GM21381 (cell line): ENCODE measurements around the gene HNRNPL.

Experiments
- ATAC-seq: cut with Tn5 transposase; IDR thresholded peaks from one replicate; pipeline ENCODE4 v1.9.1; 2021; ENCODE audit warnings: mild to moderate bottlenecking, moderate library complexity; ENCODE audit not compliant: unreplicated experiment

The HNRNPL gene

DNA sequence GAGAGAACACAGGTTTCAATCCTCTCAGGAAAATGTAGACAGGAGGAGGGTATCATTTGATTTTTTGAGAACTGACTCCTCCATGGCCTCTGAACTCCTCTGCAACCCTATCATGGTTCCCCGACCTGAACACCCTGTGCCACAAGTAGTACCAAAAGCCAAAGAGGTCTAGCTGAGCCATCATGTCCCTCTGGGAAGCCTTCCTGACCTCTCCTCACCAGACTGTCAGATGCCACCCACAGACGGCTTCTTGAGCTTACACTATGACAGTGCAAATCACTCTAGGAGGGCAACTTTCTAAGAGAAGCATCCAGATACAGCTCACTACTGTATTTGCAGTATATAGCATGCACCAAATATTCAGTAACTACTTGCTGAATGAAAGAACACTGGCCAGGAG is 3.7 kb downstream of the HNRNPL start:
- no peak for ATAC-seq

DNA sequence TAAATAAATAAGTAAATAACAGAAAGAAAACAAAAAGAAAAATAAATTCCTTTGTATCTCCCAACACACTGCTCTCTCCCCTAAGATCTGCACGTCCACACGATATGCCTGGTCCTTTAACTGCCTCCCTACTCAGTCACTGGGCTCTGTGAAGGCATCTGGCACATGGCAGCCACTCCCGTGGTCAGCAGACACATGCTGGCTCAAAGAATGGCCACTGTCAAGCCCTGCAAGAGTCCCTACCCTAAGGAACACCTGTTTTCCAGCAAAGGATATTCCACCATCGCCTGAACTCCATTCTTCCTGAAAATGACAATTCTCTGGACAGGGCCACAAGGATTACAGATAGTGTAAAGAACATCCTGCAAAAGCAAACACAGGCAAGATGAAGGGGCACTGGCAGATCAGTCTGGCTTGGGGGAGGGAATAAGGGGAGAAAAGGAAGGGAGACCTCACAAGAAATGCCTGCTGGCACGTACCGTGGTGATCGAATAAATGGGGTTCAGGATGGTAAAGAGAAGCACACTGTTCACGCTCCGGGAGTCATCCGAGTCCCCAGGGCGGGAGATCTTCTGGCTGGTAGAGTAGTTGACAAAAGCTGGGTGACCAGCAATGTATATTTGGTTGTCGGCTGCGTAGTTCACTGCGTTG is 4.3 kb downstream of the HNRNPL start:
- no peak for ATAC-seq

DNA sequence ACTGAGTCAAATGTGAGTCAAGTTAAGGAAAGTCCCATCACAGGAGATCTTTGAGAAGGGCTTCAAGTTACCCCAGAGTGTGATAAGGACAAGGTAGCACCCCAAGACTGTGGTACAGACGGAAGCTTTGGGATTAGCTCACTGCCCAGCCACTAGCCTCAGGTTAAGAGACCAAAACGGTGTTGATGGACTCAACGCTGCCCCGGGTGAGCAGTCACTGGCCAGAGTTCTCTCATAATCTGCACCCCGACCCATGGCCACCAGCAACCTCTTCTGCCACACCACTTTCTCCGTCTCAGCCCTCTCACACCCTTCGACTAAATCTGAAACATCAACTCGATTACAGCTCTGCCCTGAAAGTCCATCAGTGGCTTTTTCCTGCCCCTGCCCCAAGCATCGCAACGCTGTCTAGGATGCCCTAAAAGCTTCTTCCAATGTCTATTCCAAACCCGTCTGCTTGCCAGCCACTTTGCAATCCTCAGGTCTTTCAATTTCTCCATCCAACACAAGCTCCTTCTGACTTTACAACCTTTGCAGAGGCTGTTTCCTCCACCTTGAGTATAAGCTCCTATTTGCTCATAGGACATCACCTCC is 5.6 kb downstream of the HNRNPL start:
- no peak for ATAC-seq

DNA sequence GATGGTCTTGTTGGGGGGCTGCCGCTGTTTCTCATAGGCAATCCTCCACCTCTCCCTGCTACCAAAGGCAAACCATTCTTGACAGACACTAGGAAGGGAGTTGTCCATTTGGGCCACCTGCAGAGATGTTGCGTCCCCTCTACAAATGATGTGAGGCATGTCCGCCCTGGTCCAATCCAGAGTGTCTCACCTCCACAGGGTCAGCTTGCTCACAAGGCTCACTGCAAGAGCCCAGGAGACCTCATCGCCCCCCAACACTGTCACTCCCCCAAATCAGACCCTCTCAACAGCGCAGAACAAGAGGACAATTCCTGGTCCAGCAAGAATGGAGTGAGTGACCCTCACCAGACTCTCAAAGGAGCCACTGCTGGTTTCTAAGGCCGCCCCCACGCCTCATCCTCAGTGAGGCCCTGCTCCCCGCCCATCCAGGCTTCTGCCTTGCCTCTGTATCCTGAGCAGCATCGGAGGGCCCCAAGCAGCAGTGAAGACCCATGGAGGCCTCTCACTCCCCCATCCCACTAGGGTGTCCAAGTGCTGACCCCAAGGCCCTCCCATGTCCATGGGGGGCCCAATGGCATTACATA is 6.5 kb downstream of the HNRNPL start:
- ATAC-seq, result no peak

DNA sequence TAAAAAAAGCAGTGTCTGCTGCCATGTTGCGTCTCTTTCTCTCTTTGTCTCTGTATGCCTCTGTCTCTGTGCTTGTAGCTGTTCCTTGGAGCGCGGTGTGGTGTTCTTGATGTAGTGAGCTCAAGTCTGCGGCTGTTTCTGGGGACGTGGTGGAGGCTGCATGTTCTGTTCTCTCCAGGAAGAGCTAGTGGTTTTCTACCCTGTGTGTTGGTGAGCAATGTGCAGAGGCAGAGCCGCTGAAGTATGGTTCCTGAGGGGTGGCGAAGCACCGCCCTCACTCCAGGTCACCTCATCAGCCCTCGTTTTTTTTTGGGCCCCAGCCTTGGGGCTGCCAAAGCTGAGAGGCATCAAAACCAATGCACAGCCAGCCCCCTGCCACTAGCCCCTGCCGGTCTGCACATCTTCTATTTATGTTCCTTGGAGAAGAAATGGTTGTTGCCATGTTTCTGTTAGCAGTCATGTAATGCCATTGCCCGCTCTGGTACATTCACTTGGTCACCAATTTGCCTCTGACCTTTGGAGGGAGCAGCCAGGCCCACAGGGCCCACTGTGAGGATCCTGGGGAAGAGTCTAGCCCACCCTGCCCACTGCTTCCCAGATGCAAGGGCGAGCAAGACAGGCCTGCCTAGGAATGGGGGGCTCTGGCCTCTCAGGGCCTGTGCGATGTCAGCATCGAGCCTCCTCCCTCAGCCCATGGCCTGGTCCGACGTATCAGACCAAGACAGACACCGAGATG is 7.2 kb downstream of the HNRNPL start:
- ATAC-seq, result no peak

DNA sequence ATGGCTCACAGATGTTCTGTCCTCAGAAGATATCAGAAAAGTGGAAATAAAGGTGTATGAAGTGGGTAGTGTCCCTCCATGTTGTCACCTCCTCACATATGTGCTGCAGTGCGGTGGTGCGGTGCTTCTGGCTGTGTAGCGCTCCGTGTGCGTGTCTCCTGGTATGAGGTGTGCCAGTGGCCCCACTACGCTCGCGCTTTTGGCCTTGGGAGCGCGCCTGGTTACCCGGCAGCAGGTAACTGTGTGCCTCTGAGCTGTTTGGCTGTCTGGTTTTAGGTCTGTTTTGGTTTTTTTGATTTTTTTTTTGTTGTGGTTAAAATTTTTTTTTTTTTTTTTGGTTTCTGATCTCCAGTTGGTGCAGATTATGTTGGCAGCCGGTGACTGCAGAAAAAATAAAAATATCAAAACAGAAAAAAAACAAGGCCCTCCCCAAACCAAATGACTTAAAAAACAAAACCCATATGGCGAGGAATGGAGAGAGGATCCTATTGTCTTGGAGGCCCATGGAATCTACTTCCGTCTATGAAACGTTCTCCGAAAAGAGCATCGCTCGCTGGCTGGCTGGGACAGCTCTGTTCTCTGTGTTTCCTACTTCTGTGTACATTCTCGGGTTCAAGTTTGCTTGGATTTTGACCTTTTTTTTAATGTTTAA is 7.9 kb downstream of the HNRNPL start:
- no peak for ATAC-seq

DNA sequence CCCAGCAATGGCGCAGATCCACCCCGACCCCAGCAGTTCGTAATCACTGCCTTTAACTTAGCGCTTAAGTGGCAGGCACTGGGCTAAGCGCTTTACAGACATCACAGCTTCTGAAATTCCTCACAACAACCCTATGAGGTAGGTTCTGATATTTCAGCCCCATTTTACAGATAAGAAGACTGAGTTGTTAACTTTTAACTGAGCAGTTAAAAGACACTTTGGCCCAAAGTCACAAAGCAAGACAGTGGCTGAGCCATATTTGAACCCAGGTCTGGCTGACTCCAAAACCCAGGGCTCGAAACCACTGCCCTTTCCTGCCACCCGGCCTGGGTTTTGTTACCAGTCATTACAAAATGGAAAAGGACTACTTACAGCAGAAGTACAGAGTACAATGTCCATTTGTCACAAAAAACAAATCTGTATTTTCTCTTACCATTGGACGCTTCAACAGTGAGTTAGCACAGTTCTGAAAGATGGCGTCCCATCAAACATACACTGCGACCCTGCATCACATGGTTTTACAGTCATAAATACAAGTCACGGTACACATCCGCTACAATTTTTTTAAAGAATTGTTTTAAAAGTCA is 8.5 kb downstream of the HNRNPL start:
- ATAC-seq, result no peak

DNA sequence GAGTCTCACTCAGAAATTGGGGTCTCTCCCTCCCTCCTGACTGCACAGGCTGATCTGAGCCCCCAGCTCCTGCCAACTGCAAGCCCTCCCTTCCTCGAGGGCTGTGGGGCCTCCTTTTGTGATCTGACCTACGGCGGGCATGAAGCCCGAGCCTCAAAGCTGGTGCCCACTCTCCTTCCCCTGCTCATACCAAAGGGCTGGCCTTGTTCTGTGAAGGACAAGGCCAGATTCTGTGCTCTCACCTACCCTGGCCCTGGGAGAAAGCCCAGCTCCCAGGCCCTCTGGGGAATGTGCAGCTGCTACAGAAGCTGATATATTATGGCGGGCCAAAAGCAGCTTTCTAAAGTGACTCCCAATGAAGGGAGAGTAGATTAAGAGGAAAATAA is 9.2 kb downstream of the HNRNPL start:
- ATAC-seq, result no peak

DNA sequence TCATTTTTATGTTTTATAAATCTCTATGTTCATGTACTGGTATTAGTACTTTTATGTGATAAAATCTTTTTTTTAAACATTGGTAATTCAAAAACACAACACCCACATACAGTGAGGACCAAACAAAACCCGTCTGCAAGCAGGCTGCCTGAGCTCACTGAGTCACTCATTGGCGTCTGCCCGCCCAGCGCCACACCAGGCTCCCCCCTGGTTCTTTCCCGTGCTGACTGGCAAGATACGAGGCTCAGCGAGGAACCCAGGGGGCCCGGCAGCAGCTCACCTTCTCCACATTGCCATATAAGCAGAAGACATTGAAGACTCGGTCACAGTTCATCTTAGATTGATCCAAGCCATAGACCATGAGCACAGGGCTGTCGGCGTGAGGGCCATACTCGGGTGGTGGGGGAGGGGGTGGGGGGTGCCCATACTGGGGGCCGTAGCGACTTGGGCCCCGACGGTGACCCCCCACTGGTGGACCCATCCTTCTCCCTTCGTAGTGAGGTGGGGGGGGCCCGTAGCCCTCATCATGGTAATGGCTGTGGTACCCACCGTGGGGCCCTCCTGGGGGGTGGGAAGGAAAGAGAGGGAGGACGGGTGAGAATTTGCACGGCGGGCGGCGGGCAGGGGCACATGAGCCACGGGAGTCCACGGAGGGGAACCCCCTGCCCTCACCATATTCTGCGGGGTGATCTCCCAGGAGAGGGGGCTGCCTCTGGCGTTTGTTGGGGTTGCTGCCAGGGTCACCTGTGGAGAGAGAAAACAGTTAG is 9.8 kb downstream of the HNRNPL start:
- ATAC-seq, result no peak

DNA sequence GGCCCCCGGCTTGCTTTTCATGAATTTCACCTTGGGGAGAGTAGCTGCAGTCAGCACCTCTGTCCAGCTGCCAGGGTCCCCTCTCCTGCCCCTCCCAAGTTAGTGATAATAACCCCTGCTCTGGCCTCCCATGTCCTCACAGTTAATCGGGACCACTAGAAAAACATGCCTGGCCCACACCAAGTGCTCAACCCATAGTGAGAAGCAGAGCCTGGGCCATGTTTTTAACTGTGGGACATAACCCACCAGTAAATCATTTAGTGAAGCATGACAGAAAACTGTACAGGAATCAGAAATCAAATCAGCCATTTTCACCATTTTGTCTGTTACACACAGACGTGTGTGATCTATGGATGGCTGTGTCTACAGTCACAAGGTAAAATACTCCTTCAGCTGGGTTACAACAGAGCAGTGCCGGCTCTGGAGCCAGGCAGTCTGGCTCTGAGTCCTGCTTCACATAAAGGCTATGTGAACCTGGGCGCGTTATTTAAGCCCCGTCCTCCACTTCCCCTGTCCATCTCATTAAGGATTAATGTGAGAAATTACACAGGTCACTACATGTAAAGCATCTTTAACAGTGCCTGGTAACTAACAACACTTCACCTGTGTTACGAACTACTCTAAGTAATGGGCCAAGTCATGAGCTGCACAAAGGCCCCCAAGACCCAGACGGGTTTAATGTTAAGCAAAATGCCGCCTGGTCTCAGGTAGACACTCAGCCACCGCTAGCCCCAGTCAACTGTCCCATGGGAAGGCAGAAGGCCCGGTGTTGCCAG is 10.6 kb downstream of the HNRNPL start:
- no peak for ATAC-seq

DNA sequence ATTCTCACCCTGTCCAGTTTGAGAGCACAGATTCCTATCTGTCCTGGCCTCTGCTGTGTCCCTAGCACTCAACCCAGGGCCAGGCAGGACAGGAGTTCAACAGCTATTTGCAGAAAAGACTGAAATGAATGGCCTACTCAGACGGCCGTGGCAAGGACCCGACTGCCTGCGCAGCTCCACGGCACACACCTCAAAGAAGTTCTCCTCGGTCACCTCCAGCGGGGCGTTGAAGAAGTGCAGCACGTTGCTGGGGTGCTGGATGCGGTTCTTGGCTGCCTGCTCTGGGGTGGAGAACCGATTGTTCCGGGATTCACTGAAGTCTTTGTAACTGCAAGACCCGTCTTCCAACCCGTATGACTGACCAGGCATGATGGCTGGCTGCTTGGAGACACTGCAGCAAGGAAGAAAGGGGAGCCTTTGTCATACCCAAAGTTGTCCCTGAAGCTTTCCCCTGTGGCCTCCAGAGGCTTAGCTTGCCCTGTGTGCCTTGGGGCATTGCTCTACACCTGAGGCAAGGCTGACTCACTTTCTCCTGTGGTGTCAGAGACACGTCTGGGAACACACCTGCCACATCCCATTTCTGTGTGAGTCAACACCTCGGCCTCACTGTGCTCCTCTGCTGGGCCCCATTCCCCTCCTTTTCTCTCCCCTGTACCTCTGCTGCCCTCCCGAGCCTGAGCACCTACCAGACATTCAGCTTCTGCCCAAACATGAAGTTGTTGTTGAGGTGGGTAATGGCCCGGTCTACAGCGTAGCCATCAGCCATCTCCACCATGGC is 11.4 kb downstream of the HNRNPL start:
- ATAC-seq, result no peak

DNA sequence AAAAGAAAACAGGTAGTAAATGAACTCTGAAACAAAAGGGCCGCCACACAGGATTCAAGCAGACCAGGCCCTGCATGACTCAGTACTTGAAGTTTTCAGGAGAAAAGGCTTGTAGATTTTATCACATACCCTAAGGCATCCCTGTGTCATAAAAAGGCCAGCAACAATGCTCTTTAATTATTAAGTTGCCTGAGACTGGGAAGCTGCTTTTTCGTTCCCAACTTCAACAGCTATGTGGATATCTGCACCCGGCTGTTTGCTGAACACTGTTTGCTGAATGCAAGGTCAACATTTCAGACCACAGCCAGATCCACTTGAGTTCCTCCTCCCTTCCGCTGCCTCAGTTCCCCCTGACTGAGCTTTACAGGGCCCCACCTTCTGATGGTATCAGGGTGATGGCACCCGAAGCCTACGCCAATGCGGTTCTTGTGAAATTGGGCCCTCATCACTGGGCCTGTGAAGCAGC is 12.1 kb downstream of the HNRNPL start:
- no peak for ATAC-seq

DNA sequence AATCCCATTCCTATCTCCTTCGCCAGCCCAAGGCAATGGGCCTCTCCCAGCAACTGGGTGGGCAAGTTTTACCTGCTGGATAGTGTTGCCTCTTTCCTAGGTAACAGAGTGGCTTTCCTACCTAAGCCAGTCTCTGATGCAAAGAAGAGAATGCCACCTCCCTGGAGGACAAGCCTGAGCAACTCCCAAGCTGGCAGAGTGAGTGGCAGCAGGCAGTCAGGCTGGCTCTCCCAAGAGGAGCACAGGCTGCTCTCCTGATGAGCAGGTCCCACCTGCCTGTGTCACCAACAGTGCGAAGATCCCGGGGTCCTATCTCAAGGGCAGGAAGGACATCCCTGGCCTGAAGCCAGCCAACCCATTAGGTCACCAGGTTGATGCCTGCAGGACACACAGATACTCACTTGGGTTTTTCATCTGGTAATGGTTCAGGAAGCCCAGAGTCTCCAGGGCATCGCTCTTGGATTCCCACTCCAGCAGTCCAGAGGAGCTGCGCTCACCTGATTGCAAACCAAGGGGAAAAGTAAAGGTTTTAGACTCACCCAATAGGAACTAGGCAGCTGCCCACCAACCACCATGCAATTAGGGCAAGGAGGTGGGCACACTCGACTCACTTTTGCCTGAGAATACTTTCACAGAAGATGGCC is 12.7 kb downstream of the HNRNPL start:
- ATAC-seq, result no peak

DNA sequence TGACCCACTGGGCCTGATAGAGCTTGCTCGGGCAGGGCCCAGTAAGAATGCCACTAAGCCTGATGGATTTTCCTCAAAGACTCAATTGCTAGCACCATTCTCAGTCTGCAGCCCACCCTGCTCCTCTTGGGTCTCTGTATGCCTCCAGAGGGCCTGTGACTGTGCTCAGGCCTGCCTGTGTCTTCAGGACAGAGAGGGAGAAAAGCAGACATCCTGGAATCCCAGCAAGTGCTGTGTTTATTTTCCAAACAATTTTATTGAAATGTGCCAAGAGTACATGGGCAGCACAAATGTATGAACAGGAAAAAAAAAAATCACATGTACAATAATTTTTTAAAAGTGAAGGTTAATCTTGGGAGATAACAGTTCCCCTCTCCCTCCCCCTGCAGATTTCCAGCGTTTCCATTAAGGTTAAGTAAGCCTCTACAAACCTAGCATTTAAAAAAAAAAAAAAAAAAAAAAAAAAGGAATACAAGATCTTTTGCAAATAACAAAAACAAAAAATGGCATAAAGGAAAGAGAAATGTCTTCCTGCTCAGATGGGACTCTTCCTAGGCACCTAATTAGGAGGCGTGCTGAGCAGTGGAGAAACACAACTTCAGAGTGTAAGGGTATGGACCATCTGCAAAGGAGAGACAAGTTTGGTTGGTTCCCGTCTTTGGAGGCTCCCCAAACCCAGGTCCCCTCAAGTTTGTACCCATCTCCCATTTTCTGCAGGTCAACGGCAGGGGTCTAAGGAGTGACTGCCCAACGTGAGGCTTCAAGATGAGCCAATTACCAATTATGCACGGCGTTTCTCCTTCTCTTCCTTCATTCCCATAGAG is 13.4 kb downstream of the HNRNPL start:
- ATAC-seq, result no peak

DNA sequence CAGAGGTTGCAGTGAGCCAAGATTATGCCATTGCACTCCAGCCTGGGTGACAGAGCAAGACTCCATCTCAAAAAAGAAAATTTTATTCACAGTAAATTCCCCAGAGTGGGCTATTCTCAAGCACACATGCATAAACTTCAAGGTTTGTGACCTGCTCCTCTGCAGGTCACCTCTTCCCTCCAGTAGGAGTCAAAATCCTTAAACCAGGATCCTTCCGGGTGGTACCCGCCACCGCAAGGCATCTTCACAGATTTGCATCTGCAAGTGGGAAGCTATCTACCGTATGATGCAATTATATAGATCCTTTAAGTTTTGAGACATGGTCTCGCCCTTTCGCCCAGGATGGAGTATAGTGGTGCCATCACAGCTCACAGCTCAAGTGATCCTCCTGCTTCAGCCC is 15.2 kb downstream of the HNRNPL start:
- ATAC-seq, result no peak

DNA sequence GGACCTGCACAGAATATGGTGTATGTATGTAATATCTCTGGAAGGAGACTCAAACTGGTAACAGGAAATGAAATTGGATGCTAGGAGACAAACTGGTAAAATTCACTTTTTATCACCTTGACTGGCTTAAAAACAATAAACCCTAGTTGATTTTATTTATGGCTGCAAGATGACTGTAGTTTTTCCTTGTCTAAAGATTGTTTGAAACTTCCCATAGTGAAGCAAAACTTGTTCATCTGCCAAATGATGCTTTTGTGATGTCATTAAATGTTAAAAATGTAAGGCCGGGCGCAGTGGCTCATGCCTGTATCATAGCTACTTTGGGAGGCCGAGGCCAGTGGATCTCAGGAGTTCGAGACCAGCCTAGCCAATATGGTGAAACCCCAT is 15.7 kb downstream of the HNRNPL start:
- ATAC-seq, result no peak

DNA sequence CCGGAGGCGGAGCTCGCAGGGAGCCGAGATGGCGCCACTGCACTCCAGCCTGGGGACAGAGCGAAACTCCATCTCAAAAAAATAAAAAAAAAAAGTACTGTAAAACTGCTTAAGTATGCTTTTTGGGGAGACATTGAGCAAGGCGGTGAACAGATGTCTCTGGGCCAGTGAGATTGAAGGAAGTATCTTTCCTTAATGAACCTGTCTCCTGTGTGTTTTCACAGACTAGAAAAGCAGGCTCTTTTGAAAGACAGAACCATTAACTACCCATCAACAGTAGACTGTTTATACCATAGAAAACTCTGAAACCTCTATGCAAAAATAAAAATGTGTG is 16.7 kb downstream of the HNRNPL start:
- ATAC-seq, result no peak
